Lower leg skin (tissue), 4 donors: ENCODE results near the gene PCK1. TPM values are rescaled to one million over a fixed set of nuclear protein-coding genes. Genes with fewer than 3 reads are reported as not detected.

Source experiments
- DNase-seq, 2 donors: peaks; one replicate each; pipeline ENCODE4 v3.0.0-alpha.2; 2019; ENCODE audit warnings: low spot score in 2 of 2
- H3K4me3 ChIP-seq: fragments of 200-600 bp; sonication (generic); 2 replicates; pipeline ENCODE4 v1.5.1; 2017; ENCODE audit warnings: mild to moderate bottlenecking, low read depth; ENCODE audit not compliant: poor library complexity, severe bottlenecking
- POLR2A ChIP-seq, 2 donors: fragments of 450-650 bp; IDR thresholded peaks; one replicate each; pipeline ENCODE4 v1.6.1; 2016 to 2017; ENCODE audit warnings: antibody characterized with exemption in 2 of 2, mild to moderate bottlenecking in 1 of 2, moderate library complexity in 1 of 2
- WGBS, 2 donors: methylation state at CpG; one replicate each; pipeline ENCODE4 v1.1.5; 2018; 5-methylcytosine and 5-hydroxymethylcytosine counted together
- intact Hi-C: fragments of 100-400 bp; cut with DNase I; formaldehyde crosslinking; loops from one replicate; pipeline ENCODE4 v1.15.0; 2023; ENCODE audit warnings: low total_unique reads
- total RNA-seq, 4 donors: library from RNA; depleted of rRNA; stranded (reverse); fragments of >200 nt; gene quantifications; one replicate each; pipeline ENCODE4 v1.1.0, GENCODE V29; 2016
- TF ChIP-seq, protein P1 (sequence below), 3 donors: fragments of 450-650 bp; IDR thresholded peaks; one replicate each; pipeline ENCODE4 v1.5.1; 2016; ENCODE audit warnings: antibody characterized with exemption in 3 of 3, mild to moderate bottlenecking in 3 of 3, moderate library complexity in 2 of 3

The PCK1 gene
- total RNA-seq, 4 donors from 2014 or later, result 0.12 to 11.6 (median 2.1) TPM

DNA sequence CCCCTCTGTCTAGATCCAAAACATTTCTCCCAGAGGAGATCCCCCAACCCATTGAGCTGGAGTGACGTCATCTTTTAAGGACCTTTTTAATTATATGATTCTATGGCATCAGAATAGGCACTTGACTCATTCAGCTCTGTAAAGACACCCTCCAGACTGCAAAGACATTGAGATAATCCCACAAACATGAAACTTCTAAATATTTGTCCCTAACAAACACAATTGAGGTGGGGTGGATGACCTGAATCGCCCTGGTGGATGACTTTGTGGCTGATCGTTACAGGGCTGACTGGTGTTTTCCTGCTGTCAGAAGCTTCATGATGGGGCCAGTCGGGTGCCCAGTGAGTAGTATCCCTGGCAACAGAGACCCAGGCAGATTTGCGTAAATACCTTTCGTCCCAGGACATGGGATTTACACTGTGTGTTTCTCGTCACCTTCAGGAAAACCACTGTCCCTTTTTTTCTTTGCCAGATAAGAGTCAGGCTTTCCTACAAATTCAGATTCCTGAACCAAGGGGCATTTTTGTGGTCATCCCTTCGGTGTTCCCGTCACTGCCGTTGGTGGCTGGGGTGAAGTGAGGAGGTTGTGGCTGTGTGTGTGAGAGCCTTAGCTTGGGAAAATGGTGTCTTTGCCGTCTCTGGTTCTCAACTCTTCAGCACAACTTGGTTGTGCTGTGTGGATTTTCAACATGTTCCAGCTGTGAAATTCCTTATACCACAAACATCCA, 5.3 kb upstream of the PCK1 start:
- H3K4me3 ChIP-seq, result no peak overlapping the region
- TF ChIP-seq POLR2A (IDR thresholded peaks at IDR 0.05), result no peak
- TF ChIP-seq, protein P1, sequence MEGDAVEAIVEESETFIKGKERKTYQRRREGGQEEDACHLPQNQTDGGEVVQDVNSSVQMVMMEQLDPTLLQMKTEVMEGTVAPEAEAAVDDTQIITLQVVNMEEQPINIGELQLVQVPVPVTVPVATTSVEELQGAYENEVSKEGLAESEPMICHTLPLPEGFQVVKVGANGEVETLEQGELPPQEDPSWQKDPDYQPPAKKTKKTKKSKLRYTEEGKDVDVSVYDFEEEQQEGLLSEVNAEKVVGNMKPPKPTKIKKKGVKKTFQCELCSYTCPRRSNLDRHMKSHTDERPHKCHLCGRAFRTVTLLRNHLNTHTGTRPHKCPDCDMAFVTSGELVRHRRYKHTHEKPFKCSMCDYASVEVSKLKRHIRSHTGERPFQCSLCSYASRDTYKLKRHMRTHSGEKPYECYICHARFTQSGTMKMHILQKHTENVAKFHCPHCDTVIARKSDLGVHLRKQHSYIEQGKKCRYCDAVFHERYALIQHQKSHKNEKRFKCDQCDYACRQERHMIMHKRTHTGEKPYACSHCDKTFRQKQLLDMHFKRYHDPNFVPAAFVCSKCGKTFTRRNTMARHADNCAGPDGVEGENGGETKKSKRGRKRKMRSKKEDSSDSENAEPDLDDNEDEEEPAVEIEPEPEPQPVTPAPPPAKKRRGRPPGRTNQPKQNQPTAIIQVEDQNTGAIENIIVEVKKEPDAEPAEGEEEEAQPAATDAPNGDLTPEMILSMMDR (IDR thresholded peaks at IDR 0.05), result no peak
- 80 to 89% methylated on average over 11 of the region's 11 CpGs for WGBS, 2 donors
- intact Hi-C loops, result no loop called here
- no peak for DNase-seq

DNA sequence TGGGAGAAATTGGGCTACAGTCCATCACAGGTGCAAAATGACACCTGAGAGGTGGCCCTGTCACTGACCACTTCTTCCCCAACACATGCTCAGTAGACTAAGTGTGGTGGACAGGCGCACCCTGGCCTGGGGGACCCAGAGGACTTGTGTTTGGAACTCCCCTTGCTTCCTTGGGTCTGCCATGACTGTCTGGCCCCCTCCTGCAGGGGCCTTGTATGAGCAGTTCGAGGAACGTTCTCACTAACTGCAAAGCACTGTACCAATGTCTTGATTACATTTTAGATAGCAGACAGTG, 4.0 kb upstream of the PCK1 start:
- WGBS, 2 donors, result 74 to 76% methylated on average over 3 of the region's 3 CpGs
- TF ChIP-seq, protein P1 (IDR thresholded peaks at IDR 0.05), result no peak
- TF ChIP-seq POLR2A (IDR thresholded peaks at IDR 0.05), result no peak
- intact Hi-C loops, result no loop called here
- no peak overlapping the region for H3K4me3 ChIP-seq
- DNase-seq, result no peak

DNA sequence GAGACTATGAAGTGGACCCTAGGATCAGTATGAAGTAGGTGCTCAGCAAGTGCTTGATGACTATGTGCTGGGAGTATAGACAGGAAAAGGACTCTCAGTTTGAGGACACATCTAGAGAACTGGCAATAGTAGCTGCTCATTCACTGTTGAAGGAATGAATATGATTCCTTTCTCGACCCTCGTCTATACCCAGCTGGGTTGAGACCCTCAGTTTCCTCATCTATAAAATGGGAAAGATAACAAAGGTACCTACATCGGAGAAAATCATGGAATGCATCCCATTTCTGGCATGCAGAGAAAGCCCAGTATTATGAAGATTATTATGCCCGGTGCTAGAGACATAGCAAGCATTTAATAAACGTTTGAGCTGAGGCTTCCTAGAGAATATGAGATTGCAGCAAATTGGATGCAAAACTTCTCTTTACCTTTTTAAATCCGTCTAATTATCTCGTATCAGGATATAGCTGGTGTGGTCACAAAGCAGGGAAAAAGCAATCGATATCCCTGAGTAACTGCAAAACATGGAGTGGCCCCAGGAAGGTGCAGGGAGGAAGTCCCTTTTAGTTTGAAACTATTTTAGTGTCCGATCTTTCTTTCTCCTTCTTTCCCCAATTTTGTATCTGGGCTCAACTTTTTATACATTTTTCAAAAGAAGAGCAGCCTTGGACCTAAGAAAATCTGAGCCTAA, 2.8 kb upstream of the PCK1 start:
- H3K4me3 ChIP-seq, result no peak overlapping the region
- intact Hi-C loops, result no loop called here
- 66 to 74% methylated on average over 9 of the region's 9 CpGs for WGBS, 2 donors
- TF ChIP-seq POLR2A (IDR thresholded peaks at IDR 0.05), result no peak
- TF ChIP-seq, protein P1 (IDR thresholded peaks at IDR 0.05), result no peak
- no peak for DNase-seq

DNA sequence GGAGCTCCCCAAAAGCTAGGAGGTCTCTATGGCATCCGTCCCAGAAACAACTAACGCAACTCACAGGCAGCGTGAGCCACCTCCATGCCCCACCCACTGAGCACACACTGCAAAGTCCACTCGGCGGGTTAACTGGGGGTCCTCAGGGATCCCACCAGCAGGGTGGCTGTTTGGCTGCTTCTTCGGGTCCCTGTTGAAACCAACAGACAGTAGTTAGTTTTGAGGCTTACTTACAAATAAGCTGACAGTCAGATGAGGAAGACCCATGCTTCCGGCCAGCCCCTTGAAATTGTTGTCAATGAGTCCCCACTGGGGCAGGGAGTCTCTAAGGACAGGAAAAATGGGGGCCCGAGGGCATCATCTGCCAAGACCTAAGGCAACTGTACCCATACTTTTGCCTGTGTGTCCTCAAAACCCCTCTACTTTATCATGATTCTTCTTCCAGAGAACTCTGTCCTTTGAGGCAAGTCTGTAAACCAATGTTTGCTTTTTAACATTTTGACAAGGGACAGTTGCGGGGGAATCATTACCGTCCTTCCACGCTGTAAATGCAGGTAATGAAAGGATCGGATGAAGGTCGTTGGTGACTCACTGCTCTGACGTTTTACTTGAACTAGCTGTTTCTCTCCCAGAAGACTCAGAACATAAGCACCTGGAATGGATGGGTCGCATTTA, 2.2 kb upstream of the PCK1 start:
- WGBS, 2 donors, result 64 to 68% methylated on average over 15 of the region's 15 CpGs
- intact Hi-C loops, result no loop called here
- TF ChIP-seq, protein P1 (IDR thresholded peaks at IDR 0.05), result no peak
- TF ChIP-seq POLR2A (IDR thresholded peaks at IDR 0.05), result no peak
- no peak overlapping the region for H3K4me3 ChIP-seq
- DNase-seq, result no peak

DNA sequence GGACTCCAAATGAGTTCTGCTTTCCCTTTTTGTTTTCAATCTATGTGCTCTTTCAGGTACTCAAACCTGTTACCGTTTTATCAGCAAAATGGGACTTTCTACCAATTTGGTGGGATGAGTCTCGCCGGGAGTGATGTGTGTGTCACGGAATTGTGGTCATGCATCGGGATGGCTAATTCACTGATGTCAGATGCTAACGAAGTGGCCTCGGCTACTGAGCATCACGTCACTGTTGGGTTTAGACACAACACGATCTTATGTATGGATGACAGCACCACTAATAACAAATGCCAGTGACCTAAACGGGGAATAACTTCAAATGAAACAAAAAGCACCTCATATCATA, 1.6 kb upstream of the PCK1 start:
- DNase-seq, result no peak
- TF ChIP-seq POLR2A (IDR thresholded peaks at IDR 0.05), result no peak
- TF ChIP-seq, protein P1 (IDR thresholded peaks at IDR 0.05), result no peak
- no peak overlapping the region for H3K4me3 ChIP-seq
- intact Hi-C loops, result no loop called here
- WGBS, 2 donors, result 83 to 84% methylated on average over 10 of the region's 10 CpGs
